ENCODE measurements around the gene PRKCQ.
"Not testable (repeated sequence)": the region's sequence is repeated elsewhere in the genome, so short reads cannot be mapped to it uniquely, and the experiment has no call there.

DNA sequence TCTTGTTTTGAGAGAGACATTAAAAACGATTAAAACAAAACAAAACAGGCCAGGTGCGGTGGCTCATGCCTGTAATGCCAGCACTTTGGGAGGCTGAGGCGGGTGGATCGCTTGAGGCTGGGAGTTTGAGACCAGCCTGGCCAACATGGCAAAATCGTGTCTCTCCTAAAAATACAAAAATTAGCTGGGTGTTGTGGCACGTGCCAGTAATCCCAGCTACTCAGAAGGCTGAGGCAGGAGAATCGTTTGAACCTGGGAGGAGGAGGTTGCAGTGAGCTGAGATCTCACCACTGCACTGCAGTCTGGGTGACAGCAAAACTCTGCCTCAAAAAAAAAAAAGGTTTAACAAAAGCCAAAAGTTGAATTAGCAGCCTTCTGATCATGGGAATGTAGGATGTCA, 1.1 kb upstream of the PRKCQ start:
- TF ChIP-seq, protein P1, sequence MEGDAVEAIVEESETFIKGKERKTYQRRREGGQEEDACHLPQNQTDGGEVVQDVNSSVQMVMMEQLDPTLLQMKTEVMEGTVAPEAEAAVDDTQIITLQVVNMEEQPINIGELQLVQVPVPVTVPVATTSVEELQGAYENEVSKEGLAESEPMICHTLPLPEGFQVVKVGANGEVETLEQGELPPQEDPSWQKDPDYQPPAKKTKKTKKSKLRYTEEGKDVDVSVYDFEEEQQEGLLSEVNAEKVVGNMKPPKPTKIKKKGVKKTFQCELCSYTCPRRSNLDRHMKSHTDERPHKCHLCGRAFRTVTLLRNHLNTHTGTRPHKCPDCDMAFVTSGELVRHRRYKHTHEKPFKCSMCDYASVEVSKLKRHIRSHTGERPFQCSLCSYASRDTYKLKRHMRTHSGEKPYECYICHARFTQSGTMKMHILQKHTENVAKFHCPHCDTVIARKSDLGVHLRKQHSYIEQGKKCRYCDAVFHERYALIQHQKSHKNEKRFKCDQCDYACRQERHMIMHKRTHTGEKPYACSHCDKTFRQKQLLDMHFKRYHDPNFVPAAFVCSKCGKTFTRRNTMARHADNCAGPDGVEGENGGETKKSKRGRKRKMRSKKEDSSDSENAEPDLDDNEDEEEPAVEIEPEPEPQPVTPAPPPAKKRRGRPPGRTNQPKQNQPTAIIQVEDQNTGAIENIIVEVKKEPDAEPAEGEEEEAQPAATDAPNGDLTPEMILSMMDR (IDR thresholded peaks at IDR 0.05; ENCODE audit: insufficient read depth, low read length, poor library complexity, severe bottlenecking) = not testable (repeated sequence)
- not testable (repeated sequence) for TF ChIP-seq EZH2phosphoT487 (conservative IDR thresholded peaks at IDR 0.05; ENCODE audit: low read length)
